ENCODE data around the gene IL32. TPM values are rescaled to one million over a fixed set of nuclear protein-coding genes. Genes with fewer than 3 reads are reported as not detected.
A peak's percentile ranks its signal among the peaks of the same experiment; 100 is the strongest.

IL32 gene
- polyA plus RNA-seq, 1 donor from 2014 or later = not detected

- H3K4me3 ChIP-seq (ENCODE audit: low read length) = peak overlapping the region; percentile 65
- no peaks in the 10 kb centered on the region for H3F3A ChIP-seq (ENCODE audit: insufficient read depth, low read length, poor library complexity, severe bottlenecking)
- H3K27me3 ChIP-seq (ENCODE audit: insufficient read depth, low read depth, low read length) = peaks cover 75% of the 10 kb centered on the region
- no peak overlapping the region for H3K4me2 ChIP-seq (ENCODE audit: low read length)
- H2AFZ ChIP-seq (ENCODE audit: low read depth, low read length) = no peak overlapping the region
- no peaks in the 10 kb centered on the region for H3K9me2 ChIP-seq (ENCODE audit: insufficient read depth, low read length)
- H3K79me2 ChIP-seq (replicated peaks; ENCODE audit: insufficient read depth, low read length) = no peaks in the 10 kb centered on the region
- H3K9ac ChIP-seq (ENCODE audit: low read length) = no peak overlapping the region
- TF ChIP-seq EP300 (conservative IDR thresholded peaks at IDR 0.05; ENCODE audit: poor library complexity, severe bottlenecking) = no peak
- peak; percentile 68 for TF ChIP-seq EZH2 (IDR thresholded peaks at IDR 0.05; ENCODE audit: borderline replicate concordance, insufficient read depth, low read length, poor library complexity, severe bottlenecking)
- no peaks in the 10 kb centered on the region for H3K36me3 ChIP-seq (ENCODE audit: insufficient read depth, low read length)
- no peak overlapping the region for H3K27ac ChIP-seq (ENCODE audit: low read length)
- no peaks in the 10 kb centered on the region for H4K20me1 ChIP-seq (ENCODE audit: insufficient read depth)
- no peaks in the 10 kb centered on the region for H3K9me3 ChIP-seq (ENCODE audit: low read length)
Observed at GRCh38 chr16:3046641-3047386, 18.6 kb upstream of the IL32 start.

GRCh38 chr16:3047387-3047720 is 18.1 kb upstream of the IL32 start:
- TF ChIP-seq POLR2AphosphoS5 (IDR thresholded peaks at IDR 0.05) (no peak), CTCF (IDR thresholded peaks at IDR 0.05; ENCODE audit: poor library complexity, severe bottlenecking) (no peak), RAD21 (conservative IDR thresholded peaks at IDR 0.05) (no peak), TAF1 (IDR thresholded peaks at IDR 0.05; ENCODE audit: low read depth) (no peak), EP300 (conservative IDR thresholded peaks at IDR 0.05; ENCODE audit: poor library complexity, severe bottlenecking) (no peak), EZH2 (IDR thresholded peaks at IDR 0.05; ENCODE audit: borderline replicate concordance, insufficient read depth, low read length, poor library complexity, severe bottlenecking) (no peak), SMC3 (conservative IDR thresholded peaks at IDR 0.05; ENCODE audit: poor library complexity) (no peak), MXI1 (conservative IDR thresholded peaks at IDR 0.05; ENCODE audit: poor library complexity, severe bottlenecking) (no peak)
- TF ChIP-seq, protein P1, sequence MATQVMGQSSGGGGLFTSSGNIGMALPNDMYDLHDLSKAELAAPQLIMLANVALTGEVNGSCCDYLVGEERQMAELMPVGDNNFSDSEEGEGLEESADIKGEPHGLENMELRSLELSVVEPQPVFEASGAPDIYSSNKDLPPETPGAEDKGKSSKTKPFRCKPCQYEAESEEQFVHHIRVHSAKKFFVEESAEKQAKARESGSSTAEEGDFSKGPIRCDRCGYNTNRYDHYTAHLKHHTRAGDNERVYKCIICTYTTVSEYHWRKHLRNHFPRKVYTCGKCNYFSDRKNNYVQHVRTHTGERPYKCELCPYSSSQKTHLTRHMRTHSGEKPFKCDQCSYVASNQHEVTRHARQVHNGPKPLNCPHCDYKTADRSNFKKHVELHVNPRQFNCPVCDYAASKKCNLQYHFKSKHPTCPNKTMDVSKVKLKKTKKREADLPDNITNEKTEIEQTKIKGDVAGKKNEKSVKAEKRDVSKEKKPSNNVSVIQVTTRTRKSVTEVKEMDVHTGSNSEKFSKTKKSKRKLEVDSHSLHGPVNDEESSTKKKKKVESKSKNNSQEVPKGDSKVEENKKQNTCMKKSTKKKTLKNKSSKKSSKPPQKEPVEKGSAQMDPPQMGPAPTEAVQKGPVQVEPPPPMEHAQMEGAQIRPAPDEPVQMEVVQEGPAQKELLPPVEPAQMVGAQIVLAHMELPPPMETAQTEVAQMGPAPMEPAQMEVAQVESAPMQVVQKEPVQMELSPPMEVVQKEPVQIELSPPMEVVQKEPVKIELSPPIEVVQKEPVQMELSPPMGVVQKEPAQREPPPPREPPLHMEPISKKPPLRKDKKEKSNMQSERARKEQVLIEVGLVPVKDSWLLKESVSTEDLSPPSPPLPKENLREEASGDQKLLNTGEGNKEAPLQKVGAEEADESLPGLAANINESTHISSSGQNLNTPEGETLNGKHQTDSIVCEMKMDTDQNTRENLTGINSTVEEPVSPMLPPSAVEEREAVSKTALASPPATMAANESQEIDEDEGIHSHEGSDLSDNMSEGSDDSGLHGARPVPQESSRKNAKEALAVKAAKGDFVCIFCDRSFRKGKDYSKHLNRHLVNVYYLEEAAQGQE (IDR thresholded peaks at IDR 0.05; ENCODE audit: borderline replicate concordance) = no peak
- H3K27me3 ChIP-seq (ENCODE audit: insufficient read depth, low read depth, low read length) = peaks cover 73% of the 10 kb centered on the region
- no peaks in the 10 kb centered on the region for H3K9me2 ChIP-seq (ENCODE audit: insufficient read depth, low read length)
- no peaks in the 10 kb centered on the region for H3K79me2 ChIP-seq (replicated peaks; ENCODE audit: insufficient read depth, low read length)
- H3K36me3 ChIP-seq (ENCODE audit: insufficient read depth, low read length) = no peaks in the 10 kb centered on the region
- H3F3A ChIP-seq (ENCODE audit: insufficient read depth, low read length, poor library complexity, severe bottlenecking) = no peaks in the 10 kb centered on the region
- H3K9ac ChIP-seq (ENCODE audit: low read length) = no peak overlapping the region
- no peak overlapping the region for H3K4me2 ChIP-seq (ENCODE audit: low read length)
- H3K27ac ChIP-seq (ENCODE audit: low read length) = no peak overlapping the region
- H3K4me3 ChIP-seq (ENCODE audit: low read length) = no peak overlapping the region
- no peaks in the 10 kb centered on the region for H4K20me1 ChIP-seq (ENCODE audit: insufficient read depth)
- no peaks in the 10 kb centered on the region for H3K9me3 ChIP-seq (ENCODE audit: low read length)
- no peak overlapping the region for H2AFZ ChIP-seq (ENCODE audit: low read depth, low read length)
